GM08714 (cell line): ENCODE results near the gene FAM200C.

Experiments
- H3K4me3 ChIP-seq: fragments of 200-500 bp; sonication (Bioruptor generic); 2 replicates; pipeline ENCODE4 v1.5.1; 2014; ENCODE audit warnings: mild to moderate bottlenecking, low read length, inconsistent platforms
- ZNF274 ChIP-seq: IDR thresholded peaks from 2 replicates; pipeline ENCODE4 v1.6.1; 2012; ENCODE audit warnings: mild to moderate bottlenecking, low read depth, low read length

Gene FAM200C

GRCh38 chr5:160434022-160434531, 34.2 kb upstream of the FAM200C start:
- H3K4me3 ChIP-seq, result no peak overlapping the region; the same call in 1 of the 2 replicates
- no peak for TF ChIP-seq ZNF274

DNA sequence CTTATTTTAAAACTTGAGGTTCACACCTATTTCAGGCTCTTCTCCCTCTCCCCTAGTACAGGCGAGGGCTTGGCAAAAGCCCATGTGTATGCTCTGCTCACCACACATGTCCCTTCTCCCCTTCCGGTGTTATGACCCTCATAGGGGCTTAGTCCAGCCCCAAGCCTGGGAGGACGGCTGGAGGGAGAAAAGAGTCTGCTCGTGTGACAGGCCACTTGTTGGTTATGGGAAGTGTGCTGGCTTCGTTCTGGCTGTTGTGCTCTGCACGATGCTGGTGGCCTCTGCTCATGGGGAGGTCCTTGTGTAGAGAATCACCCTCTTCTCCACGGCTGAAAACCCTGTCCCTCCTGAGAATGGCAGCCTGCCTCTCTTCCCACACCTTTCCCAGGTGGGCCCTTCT, 32.9 kb upstream of the FAM200C start:
- H3K4me3 ChIP-seq, result no peak overlapping the region
- TF ChIP-seq ZNF274, result no peak

DNA sequence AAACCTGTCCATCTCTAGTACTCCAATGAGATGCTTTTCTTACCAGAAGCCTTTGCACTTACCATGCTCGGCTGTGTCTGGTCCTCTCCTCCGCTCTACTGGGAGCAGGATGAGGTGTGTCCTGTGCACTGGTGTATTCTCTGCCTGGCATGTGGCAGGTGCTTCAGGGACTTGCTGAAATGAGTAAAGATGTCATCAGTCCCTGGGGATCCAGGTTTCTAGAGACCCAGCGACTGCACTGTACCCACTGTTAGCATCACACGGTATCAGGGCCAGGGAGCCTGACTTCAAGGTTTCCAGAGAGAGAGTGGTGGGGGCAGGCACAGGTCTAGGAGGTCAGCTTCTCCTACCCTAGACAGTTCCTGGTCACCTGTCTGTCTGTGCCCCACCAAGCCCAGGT, 32.3 kb upstream of the FAM200C start:
- no peak overlapping the region for H3K4me3 ChIP-seq
- TF ChIP-seq ZNF274, result no peak

DNA sequence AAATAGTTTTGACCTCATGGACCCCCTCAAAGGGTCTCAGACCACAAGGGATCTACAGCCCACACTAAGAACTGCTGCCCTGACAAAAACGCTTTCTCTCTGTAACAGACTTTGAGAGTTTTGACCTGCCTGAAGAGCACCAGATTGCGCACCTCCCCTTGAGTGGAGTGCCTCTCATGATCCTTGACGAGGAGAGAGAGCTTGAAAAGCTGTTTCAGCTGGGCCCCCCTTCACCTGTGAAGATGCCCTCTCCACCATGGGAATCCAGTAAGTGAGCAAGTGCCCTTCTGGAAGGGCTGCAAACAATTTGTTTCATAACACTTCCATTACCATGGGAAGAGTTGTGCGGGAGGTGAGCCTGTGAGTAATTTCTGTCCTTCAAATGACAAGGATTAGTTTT, 27.8 kb upstream of the FAM200C start:
- H3K4me3 ChIP-seq, result no peak overlapping the region
- no peak for TF ChIP-seq ZNF274

DNA sequence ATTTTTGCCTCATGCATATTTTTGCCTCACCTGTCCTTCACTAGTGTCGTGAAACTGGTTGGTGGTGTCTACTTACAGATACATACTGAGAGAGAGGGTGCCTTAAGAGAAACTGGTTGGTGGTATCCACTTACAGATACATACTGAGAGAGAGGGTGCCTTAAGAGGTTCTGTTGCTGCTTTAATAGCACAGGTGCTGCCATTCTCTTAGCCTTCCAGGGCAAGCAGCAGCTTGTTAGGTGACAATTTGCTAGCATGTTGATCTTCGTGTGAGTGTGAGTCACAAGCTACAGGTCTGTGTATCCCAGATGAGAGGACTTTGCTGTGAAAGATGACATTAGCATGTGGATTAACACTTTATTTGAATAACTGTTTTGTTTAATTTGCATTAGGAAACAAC, 23.2 kb upstream of the FAM200C start:
- TF ChIP-seq ZNF274, result no peak
- peak overlapping the region; percentile 91 for H3K4me3 ChIP-seq

DNA sequence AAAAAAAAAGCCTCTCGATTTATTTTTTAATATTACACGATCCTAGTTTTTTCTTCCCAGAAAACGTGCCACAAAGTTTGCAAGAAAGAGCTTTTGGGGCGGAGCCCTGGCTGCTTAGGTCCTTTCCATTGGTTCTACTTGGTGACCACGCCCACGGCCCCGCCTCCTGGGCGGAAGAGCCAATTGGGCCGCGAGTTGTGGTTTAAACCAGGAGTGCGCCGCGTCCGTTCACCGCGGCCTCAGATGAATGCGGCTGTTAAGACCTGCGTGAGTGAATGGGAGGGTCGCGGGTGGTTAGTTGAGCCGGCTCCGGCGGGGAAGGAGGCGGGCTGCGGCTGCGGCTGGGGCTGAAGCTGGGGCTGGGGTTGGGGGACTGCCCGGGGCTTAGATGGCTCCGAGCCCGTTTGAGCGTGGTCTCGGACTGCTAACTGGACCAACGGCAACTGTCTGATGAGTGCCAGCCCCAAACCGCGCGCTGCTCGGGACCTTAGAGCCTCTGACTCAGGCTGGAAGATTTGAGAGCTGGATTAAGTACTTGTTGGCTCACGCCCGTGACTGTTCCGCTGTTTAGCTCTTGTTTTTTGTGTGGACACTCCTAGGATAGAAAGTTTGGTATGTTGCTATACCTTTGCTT, 21.9 kb upstream of the FAM200C start, which contains the start of gene PTTG1:
Gene PTTG1, plus strand, starts transcription at position 231 of the 634 bp plus-strand sequence. CDS start 458 bp downstream, outside the sequence.
- TF ChIP-seq ZNF274, result no peak
- peak within 1 kb of the TSS; percentile 91 for H3K4me3 ChIP-seq

DNA sequence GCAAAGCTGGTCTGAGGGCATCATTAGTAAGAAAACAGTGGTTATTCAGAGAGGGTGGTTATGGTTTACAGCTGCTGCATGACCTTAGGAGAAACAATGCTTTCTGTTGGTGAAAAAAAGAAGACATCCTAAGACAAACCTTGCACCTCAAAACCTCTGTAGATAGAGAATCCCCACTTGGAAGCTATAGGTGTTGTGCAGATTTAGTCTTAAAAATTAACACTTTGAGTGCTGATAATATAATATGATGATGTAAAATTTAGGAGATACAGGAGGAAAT, 20.4 kb upstream of the FAM200C start:
- no peak for TF ChIP-seq ZNF274
- peak overlapping the region; percentile 99; the same call in 1 of the 2 replicates for H3K4me3 ChIP-seq

- H3K4me3 ChIP-seq, result peak overlapping the region; percentile 99
- TF ChIP-seq ZNF274, result no peak
These were observed 19.8 kb upstream of the FAM200C start for GRCh38 chr5:160419458-160420330.

GRCh38 chr5:160418561-160419457, 19.0 kb upstream of the FAM200C start, which contains the start of gene SLU7:
TSS of gene SLU7 (minus strand) at chr5:160419081. CDS start at chr5:160415294, 3,787 bp downstream.
- no peak for TF ChIP-seq ZNF274
- peak within 1 kb of the TSS; percentile 99 for H3K4me3 ChIP-seq

GRCh38 chr5:160398806-160399205, 1.0 kb downstream of the FAM200C start:
- peak overlapping the region; percentile 81; the same call in 1 of the 2 replicates for H3K4me3 ChIP-seq
- no peak for TF ChIP-seq ZNF274

DNA sequence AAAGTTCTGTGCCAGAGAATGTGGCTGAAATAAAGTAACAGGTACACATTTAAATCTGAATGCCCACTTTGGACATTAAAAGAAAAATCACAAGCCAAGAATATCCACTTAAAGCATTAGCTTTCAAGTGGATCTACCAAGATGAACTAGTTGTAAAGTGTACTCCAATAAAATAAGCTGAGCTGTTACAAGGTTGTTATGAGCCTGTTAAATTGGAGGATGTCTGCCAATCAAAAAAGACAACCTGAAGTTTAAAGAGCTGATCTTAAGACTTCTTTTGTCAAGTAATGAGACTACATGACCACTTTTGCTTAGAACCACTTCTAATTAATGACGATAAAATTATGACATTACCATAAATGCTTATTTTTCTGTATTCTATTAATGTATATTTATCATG, 2.4 kb downstream of the FAM200C start:
- TF ChIP-seq ZNF274, result no peak
- no peak overlapping the region for H3K4me3 ChIP-seq

DNA sequence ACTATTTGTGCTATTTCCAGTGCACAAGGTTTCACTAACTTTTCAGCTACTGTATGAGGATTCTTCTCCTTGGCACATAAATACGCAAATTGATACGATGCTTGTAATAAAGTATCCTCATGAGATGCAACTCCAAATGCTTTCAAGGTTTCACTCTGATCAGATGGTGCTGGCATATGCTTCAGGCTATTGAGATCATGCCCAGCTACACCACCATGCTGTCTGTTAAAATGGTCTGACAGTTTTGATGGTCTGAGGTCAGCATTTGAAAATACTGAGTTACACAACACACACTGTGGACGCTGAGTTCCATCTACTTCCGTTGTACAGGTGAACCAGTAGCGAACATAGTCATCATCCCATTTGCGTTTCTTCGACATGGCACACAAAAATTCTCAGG, 4.7 kb downstream of the FAM200C start:
- no peak overlapping the region for H3K4me3 ChIP-seq
- no peak for TF ChIP-seq ZNF274

DNA sequence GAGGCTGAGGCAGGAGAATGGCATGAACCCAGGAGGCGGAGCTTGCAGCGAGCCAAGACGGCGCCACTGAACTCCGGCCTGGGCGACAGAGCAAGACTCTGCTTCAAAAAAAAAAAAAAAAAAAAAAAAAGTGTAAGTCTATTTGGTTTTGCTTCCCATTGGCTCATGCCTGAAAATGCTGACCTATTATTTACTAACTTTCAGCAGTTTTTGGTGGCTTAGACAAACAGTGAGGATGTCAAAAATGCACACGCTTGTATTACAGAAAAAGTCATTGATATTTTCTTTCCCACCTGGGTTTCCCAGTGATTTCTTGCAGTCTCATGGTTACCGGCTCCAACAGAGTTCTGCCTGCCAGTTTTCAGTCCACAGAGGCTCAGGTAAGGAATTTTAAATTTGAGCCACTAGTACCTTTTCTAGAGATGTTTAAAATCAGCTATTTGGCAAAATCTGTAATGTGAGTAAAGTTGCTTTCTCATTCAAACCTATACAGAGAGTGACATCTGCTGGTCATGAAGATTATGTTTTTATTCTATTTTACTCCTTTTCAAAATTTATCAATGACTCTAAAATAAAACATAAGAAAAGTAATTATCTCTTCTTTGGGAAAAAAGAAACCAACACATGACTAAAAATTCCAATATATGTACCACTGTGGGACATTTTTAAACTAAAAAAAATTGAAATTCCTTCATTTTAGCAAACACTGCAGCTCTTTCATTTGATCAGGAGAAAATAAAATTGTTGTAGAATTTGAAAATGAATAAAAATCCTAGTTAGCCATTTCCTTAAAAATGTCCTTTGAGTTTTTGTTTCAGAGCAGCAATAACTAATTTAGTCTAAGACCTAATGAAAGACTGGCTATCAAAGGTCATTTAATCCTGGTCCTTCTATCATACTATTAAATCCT, 8.8 kb downstream of the FAM200C start:
- no peak for TF ChIP-seq ZNF274

More for the DNA sequence above, 8.8 kb downstream of the FAM200C start:
- H3K4me3 ChIP-seq, result no peak overlapping the region
